ENCODE results near the gene NR4A2. TPM values are rescaled to one million over a fixed set of nuclear protein-coding genes. Genes with fewer than 3 reads are reported as not detected.

NR4A2 gene
- 4.9 and 6.2 TPM in 2 replicates for total RNA-seq (2022)
- percentile 70 among the genes with signal in this experiment for Bru-seq, nascent RNA
- BruChase-seq, experiment 1, labeled RNA remaining after a 6-hour chase, result percentile 39 among the genes with signal in this experiment
- percentile 51 among the genes with signal in this experiment for BruChase-seq, experiment 2, labeled RNA remaining after a 2-hour chase
- long read RNA-seq, partial matches to known transcripts, result 2 of 10 reads
- long read RNA-seq, other reads (novel, unspliced or antisense), result 6 of 10 reads

GRCh38 chr2:156332534-156333273, at the start of gene NR4A2:
NR4A2 (minus strand) TSS chr2:156332721; CDS start chr2:156330186, 2,535 bp downstream.
- CTCF ChIA-PET, result interaction anchor here (0.6 kb wide), 1 partner anchor 851 kb away, joined by 4 read pairs; no protein-coding TSS in a partner anchor
- H3K27me3 Mint-ChIP-seq (ENCODE audit: unreplicated experiment), result no peaks in the 10 kb centered on the region
- peak; percentile 89 for DNase-seq
- peaks cover 9% of the 10 kb centered on the region for H3K4me1 Mint-ChIP-seq (ENCODE audit: low read depth, unreplicated experiment)
- H3K9me3 Mint-ChIP-seq (ENCODE audit: low read depth, unreplicated experiment), result no peaks in the 10 kb centered on the region
- peak within 1 kb of the TSS; percentile 92 for H3K4me3 Mint-ChIP-seq (ENCODE audit: low read depth, unreplicated experiment)
- TF ChIP-seq CTCF (IDR thresholded peaks at IDR 0.05; ENCODE audit: unreplicated experiment), result no peak
- intact Hi-C loops (cut with micrococcal nuclease; ENCODE audit: unreplicated experiment), result loop anchor here (1.0 to 10.0 kb wide), 7 partner anchors 9 to 922 kb away; partner anchors contain the start of gene GALNT5
- BruUV-seq (replicated peaks), result no TSS peak
- peaks cover 75% of the 10 kb centered on the region for H3K36me3 Mint-ChIP-seq (ENCODE audit: insufficient read depth, unreplicated experiment)
- H3K27ac Mint-ChIP-seq (ENCODE audit: unreplicated experiment), result peak within 1 kb of the TSS; percentile 97

DNA sequence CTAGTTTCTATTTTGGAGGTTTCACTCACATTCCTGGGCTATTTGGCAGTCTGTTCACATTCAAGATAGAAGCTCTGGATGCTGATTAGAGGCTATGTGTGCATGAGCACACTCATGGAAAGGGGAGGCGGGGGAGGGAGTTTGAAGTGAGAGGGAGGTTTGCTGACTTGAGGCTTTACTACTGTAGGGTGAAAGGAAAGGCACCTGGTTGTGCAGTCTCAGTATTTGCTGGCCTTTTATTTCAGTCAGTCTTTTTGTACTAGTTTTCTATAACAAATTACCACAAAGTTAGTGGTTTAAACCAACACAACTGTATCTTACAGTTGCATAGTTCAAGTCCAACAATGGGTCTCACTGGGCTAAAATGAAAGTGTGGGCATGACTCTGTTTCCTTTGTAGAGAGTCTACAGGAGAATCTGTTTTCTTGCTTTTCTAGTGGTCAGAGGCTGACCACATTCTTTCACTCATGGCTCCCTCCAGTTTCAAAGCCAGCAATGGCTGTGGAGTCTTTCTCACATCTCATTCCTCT, 47.7 kb upstream of the NR4A2 start:
- DNase-seq, result no peak
- BruUV-seq (replicated peaks), result no TSS peak
- intact Hi-C loops (cut with micrococcal nuclease; ENCODE audit: unreplicated experiment), result no loop called here
- H3K27ac Mint-ChIP-seq (ENCODE audit: unreplicated experiment), result no peak overlapping the region
- H3K4me3 Mint-ChIP-seq (ENCODE audit: low read depth, unreplicated experiment), result no peak overlapping the region
- peaks cover 3% of the 10 kb centered on the region for H3K9me3 Mint-ChIP-seq (ENCODE audit: low read depth, unreplicated experiment)
- H3K36me3 Mint-ChIP-seq (ENCODE audit: insufficient read depth, unreplicated experiment), result no peaks in the 10 kb centered on the region
- CTCF ChIA-PET, result no interaction called here
- H3K4me1 Mint-ChIP-seq (ENCODE audit: low read depth, unreplicated experiment), result no peaks in the 10 kb centered on the region
- no peaks in the 10 kb centered on the region for H3K27me3 Mint-ChIP-seq (ENCODE audit: unreplicated experiment)
- no peak for TF ChIP-seq CTCF (IDR thresholded peaks at IDR 0.05; ENCODE audit: unreplicated experiment)

DNA sequence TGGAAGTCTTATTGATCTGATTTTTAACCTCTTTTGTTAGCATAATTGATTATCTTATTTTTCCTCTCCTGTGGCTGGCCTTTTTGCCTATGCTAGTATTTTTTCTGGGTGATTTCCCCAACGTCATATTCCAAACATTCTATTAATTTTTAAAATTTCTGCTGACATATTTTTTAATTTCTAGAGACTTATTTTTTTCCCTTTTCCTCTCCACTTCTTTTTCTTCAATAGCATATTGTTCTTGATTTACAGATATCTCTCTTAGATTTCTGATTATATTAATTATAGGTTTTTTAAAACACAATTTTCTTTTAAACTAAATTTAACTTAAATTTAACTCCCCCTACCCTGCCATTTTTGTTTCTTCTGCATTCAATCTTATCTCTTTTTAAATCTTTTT, 47.2 kb upstream of the NR4A2 start:
- Mint-ChIP-seq H3K9me3 (ENCODE audit: low read depth, unreplicated experiment) (peaks cover 3% of the 10 kb centered on the region), H3K27ac (ENCODE audit: unreplicated experiment) (no peak overlapping the region), H3K4me3 (ENCODE audit: low read depth, unreplicated experiment) (no peak overlapping the region), H3K27me3 (ENCODE audit: unreplicated experiment) (no peaks in the 10 kb centered on the region), H3K4me1 (ENCODE audit: low read depth, unreplicated experiment) (no peaks in the 10 kb centered on the region), H3K36me3 (ENCODE audit: insufficient read depth, unreplicated experiment) (no peaks in the 10 kb centered on the region)
- no peak for TF ChIP-seq CTCF (IDR thresholded peaks at IDR 0.05; ENCODE audit: unreplicated experiment)
- intact Hi-C loops (cut with micrococcal nuclease; ENCODE audit: unreplicated experiment), result no loop called here
- DNase-seq, result no peak
- CTCF ChIA-PET, result no interaction called here
- BruUV-seq (replicated peaks), result no TSS peak

DNA sequence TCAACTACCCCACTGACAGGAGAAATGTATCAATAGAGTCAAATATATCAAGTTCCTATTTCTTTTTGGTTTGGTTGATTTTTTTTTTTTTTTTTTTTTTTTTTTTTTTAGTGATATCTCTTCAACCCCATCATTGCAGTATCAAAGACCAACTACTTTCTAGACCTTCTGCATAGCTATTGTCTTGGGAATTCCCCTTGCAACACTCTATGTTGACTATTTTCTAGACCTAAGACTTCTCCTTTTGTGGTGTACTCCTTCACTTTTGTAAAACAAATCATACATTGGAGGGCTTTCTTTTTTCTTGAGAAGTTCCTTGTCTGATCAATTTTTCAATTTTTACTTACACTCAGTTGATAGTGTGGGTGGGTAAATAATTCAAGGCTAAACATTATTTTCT, 46.5 kb upstream of the NR4A2 start:
- Mint-ChIP-seq H3K4me1 (ENCODE audit: low read depth, unreplicated experiment) (no peaks in the 10 kb centered on the region), H3K9me3 (ENCODE audit: low read depth, unreplicated experiment) (peaks cover 3% of the 10 kb centered on the region), H3K27ac (ENCODE audit: unreplicated experiment) (no peak overlapping the region), H3K27me3 (ENCODE audit: unreplicated experiment) (no peaks in the 10 kb centered on the region), H3K36me3 (ENCODE audit: insufficient read depth, unreplicated experiment) (no peaks in the 10 kb centered on the region), H3K4me3 (ENCODE audit: low read depth, unreplicated experiment) (no peak overlapping the region)
- intact Hi-C loops (cut with micrococcal nuclease; ENCODE audit: unreplicated experiment), result no loop called here
- DNase-seq, result no peak
- CTCF ChIA-PET, result no interaction called here
- TF ChIP-seq CTCF (IDR thresholded peaks at IDR 0.05; ENCODE audit: unreplicated experiment), result no peak
- no TSS peak for BruUV-seq (replicated peaks)
